Esophagus muscularis mucosa (tissue), 4 donors: ENCODE measurements around the gene MYH14.

Source experiments
- EP300 ChIP-seq: sonication (generic); formaldehyde crosslinking; IDR thresholded peaks from one replicate; pipeline ENCODE4 v1.6.1; 2017; ENCODE audit warnings: antibody characterized with exemption
- POLR2AphosphoS5 ChIP-seq, 2 donors: sonication (generic); formaldehyde crosslinking; IDR thresholded peaks; one replicate each; pipeline ENCODE4 v1.6.1; 2017; ENCODE audit warnings: antibody characterized with exemption in 2 of 2
- TF ChIP-seq, protein P1 (sequence below), 3 experiments: fragments of 200-600 bp in 2 of 3; fragments of 450-650 bp in 1 of 3; sonication (generic) in 2 of 3; IDR thresholded peaks; one replicate each; pipeline ENCODE4 v1.5.1; 2017 to 2019; ENCODE audit warnings: antibody characterized with exemption in 3 of 3, mild to moderate bottlenecking in 2 of 3, moderate library complexity in 1 of 3

DNA sequence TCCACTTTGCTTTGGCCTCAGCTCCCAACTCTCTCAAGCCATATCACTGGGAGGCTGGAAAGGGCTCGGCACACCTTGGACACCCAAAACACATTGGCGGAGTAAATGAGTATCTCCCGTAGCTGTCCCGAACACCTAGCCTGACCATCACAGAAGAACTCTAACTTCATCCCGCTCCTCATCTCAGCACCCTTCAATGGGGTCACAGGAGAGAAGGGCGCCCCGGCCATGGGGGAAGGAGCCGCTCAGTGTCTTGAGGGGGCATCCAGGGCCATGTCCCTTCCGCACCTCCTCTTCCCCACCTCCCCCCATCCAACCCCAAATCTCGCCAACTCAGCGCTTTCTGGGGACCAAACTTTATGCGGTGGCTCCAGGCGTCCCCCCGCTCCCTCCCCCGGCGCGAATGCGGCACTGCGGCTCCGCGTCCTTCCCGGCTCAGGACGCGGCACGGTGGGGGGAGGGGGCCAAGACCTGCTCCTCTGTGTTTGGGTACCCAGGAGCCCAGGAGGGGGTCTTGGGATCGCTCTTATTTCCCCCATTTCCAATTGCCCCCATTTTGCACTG is 122.8 kb downstream of the MYH14 start:
- TF ChIP-seq, protein P1, sequence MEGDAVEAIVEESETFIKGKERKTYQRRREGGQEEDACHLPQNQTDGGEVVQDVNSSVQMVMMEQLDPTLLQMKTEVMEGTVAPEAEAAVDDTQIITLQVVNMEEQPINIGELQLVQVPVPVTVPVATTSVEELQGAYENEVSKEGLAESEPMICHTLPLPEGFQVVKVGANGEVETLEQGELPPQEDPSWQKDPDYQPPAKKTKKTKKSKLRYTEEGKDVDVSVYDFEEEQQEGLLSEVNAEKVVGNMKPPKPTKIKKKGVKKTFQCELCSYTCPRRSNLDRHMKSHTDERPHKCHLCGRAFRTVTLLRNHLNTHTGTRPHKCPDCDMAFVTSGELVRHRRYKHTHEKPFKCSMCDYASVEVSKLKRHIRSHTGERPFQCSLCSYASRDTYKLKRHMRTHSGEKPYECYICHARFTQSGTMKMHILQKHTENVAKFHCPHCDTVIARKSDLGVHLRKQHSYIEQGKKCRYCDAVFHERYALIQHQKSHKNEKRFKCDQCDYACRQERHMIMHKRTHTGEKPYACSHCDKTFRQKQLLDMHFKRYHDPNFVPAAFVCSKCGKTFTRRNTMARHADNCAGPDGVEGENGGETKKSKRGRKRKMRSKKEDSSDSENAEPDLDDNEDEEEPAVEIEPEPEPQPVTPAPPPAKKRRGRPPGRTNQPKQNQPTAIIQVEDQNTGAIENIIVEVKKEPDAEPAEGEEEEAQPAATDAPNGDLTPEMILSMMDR (IDR thresholded peaks at IDR 0.05) = no peak
- TF ChIP-seq POLR2AphosphoS5 (IDR thresholded peaks at IDR 0.05) (no peak), EP300 (no peak)
